Stimulated activated naive CD4-positive, alpha-beta T cell (primary cell): Measurements from ENCODE around the gene AQP9.
"Not testable (repeated sequence)": the region's sequence is repeated elsewhere in the genome, so short reads cannot be mapped to it uniquely, and the experiment has no call there.

Source experiments
- DNase-seq, 6 experiments: peaks; one replicate each; lab custom pipeline; 2025; lab: John Stamatoyannopoulos, UW

The AQP9 gene

DNA sequence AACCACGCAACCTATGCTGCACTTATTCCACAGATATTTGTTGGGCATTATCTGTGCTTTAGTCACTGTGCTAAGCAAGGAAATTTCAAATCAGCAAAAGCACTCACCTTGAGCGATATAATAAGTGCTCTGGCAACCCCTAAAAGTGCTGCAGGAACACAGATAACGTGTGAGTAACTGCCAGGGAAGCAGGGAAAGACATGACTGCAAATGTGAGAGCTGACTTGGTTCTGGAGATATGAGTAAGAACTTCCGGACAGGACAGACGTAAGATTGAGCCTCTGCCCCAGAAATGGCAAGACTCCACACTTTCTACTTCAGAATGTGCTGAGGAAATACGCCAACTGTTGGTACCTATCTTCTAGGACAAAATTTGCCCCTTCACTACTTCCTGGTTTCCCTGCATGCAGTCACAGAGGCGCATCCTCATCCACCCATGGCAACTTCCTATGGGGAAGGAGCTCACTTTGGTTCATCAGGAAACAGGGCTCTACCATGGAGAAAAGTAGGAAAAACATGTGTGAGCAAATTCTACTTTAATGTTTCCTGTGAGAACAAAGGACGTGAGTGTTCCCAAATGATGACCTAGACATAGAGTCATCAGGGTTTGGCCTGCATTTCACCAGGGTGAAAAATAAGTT is 41.7 kb downstream of the AQP9 start:
- DNase-seq: no peak

GRCh38 chr15:58182460-58183163 is 44.4 kb downstream of the AQP9 start:
- DNase-seq: peak in 1 of 6 experiments; percentile 1

DNA sequence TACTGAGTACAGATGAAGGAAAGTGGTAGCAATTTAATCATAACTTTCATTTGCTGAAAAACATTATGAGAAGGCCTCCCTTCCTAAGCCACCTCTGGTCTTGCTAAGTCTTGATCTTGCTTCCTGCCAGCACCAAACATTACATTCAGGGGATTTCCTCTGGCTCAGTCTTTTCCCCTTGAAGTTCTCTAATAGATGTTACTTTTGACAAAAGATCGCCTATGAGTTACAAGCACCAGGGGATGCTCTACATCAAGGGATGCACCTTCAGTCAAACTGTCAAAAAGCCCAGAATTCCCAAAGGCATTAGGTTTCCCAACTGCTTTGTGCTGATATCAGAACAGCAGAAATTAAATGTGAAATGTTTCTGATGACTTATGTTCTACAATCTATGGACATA is 47.3 kb downstream of the AQP9 start:
- peak in 1 of 6 experiments; percentile 4 for DNase-seq

GRCh38 chr15:58189148-58189811 is 51.1 kb downstream of the AQP9 start:
- no peak for DNase-seq

DNA sequence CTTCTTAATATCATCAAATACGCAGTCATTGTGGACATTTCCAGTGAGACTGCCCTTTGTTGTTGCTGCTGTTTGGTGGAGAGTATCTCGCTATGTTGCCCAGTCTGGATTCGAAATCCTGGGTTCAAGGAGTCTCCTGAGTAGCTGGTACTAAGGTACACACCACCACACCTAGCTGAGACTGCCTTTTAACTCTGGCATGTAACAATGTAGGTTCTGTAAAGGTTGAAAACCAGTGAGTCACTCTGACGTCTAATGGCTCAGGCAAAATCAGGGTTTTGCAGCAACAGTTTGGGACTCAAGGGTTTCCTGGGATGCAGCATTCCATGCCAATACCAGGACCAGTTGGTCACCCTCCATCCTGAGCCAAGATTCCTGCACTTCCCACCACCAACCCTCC is 52.2 kb downstream of the AQP9 start:
- DNase-seq: no peak

- not testable (repeated sequence) for DNase-seq
These were observed 55.5 kb downstream of the AQP9 start for GRCh38 chr15:58193636-58194035.

- no peak for DNase-seq
These were observed 62.6 kb downstream of the AQP9 start for GRCh38 chr15:58200739-58201138.

DNA sequence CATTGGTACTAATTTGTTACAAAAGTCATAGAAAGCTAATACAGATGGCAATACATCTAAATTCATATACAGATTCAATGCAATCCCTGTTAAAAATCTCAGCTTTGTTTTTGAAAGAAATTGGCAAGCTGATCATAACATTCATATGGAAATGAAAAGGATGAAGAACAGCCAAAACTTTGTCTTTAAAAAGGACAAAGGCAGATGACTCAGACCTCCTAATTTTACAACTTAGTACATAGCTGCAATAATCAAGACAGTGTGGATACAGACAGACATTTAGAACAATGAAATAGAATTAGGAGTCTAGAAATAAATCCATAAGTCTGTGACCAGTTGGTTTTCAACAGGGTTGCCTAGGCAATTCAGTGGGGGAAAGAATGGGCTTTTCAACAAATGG is 63.3 kb downstream of the AQP9 start:
- DNase-seq: no peak

GRCh38 chr15:58203537-58203936 is 65.4 kb downstream of the AQP9 start:
- DNase-seq: no peak

DNA sequence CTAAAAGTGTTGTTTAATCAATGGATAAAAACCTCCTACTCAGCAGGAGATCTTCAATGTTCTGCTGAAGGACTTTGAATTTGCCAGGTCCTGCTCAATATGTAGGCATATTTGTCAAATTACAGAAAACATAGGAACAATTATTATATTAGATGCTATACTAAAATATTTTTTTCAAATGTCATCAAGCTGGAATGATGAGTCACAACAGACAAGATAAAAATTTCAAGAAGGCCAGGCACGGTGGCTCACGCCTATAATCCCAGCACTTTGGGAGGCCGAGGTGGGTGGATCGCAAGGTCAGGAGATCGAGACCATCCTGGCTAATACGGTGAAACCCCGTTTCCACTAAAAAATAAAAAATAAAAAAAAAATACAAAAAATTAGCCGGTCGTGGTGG is 68.0 kb downstream of the AQP9 start:
- no peak for DNase-seq

- DNase-seq: not testable (repeated sequence)
These were observed 70.0 kb downstream of the AQP9 start for GRCh38 chr15:58208217-58208616.

DNA sequence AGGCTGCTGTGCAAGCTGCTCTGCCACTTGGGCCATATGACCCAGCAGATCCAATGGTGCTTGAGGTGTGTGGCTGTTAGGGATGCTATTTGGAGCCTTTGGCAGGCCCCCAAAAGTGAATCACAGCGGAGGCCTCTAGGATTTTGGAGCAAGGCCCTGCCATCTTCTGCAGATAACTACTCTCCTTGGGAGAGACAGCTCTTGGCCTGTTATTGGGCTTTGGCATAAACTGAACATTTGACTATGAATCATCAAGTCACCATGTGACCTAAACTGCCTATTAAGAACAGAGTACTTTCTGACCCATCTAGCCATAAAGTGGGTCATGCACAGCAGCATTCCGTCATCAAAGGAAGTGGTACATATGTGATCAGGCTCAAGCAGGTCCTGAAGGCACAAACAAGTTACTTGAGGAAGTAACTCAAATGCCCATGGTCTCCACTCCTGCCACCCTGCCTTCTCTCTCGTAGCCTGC is 70.9 kb downstream of the AQP9 start:
- DNase-seq: not testable (repeated sequence)

DNA sequence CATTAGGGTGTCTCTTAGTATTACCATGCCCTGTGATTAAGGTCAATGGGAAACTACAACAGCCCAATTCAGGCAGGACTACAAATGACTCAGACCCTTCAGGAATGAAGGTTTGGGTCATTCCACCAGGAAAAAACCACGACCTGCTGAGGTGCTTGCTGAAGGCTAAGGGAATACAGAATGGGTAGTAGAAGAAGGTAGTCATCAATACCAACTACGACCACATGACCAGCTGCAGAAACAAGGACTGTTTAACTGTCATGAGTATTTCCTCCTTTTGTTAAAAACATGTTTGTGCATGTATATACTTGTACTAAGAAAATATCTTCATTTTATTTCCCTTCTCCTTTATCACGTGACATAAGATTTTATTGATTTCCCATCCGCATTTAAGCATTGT is 71.8 kb downstream of the AQP9 start:
- DNase-seq: not testable (repeated sequence)

DNA sequence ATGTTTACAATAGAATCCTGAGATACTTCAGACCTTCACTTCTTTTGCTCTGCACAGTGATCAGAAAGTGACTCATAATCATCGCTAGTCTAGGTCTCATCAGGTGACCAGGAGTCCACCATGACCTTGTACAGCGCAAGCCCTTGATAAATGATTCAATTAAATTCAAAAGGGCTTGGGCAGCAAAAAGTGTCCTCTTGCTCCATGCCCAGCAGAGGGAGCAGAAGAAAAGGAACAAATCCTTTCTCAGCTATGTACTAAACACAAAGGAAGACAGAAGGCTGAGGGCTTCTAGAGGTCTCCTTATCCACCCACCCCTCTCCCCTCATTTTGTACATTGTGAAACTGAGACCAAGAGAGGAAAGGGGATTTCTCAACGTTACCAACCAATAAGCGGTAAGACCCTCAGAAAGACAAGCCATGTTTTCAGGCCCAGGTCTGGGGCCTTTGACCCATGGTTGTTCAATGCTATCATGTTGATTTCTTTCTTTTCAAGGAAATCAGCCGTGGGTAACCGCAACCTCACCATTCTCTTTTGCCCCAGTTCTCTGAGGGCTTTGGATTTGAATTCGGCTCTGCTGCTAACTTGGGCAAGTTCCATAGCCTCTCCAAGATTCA is 74.8 kb downstream of the AQP9 start:
- DNase-seq: no peak

DNA sequence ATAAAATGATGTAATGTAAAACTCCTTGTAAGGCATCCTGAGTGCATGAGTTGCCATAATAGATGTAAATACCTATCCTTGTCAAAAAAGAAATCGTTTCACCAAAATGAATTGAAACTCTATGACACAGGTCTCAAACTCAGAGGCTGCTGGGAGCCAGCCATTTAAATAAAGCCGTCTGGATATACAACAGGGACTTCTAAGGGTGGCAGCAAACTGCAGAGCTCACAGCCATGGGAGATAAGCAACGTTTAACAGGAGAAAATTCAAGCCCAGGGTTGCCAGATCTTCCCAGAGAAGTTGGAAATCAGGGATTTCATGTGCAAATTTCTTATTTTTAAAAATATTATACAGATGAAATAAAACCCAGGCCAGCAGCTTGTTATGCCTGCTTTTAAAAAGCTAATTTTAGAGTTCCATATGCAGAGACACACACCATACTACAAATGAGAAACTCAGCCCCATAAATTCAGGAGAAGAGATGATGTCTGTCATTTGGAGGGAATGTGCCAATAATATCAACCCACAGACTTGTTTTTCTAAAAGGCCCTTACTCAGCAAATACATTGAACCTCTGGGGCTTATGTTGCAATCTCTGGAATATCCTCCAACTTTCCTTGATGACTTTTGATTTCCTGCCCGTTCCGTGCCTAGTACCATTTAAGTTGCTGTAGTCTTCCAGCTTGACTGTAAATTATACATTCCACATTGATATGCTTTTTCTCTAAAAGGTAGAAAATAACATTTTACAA is 75.6 kb downstream of the AQP9 start:
- DNase-seq: no peak

GRCh38 chr15:58214591-58215340 is 76.6 kb downstream of the AQP9 start:
- DNase-seq: no peak

DNA sequence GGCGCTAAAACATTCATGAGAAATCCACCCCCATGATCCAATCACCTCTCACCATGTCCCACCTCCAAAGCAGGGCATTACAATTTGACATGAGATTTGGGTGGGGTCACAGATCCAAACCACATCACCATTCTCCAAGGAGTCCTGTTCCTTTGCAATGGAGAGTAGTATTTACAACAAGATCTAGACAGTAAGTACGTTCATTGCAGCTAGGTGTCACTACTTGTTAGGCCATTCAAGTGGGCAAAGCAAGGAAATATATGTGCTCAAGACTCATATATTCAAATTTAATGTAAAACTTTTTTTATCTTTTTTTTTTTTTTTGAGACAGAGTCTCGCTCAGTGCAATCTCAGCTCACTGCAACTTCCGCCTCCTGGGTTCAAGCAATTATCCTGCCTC is 79.3 kb downstream of the AQP9 start:
- DNase-seq: no peak

DNA sequence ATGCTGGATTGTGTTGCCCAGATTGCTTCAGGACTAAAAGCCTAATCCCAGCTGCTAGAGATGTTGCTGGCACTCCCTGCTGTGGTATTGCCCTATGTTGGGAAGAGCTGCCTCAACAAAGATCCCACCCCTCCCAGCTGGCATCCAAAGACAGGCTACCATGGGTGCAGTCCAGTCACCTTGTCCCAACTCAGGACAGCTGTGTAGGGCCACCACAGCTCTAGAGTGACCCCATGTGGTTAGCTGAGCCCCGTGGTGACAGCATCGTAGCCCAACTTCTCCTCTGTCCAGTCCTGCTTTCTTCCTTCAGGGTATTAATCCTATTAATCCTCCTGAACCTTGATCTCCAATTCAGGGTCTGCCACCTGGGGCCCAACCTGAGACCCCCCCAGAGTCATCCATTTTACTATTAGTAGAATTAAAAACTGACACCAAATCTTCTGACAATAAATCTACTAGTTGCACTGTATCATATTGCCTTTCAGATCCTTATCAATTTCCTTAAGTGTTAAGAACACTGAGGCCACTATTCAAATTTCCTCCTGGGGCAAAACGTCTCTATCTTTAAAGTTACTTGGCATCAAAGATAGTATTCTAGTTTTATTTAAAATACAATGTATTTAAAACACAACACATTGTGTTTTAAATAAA is 83.5 kb downstream of the AQP9 start:
- no peak for DNase-seq

GRCh38 chr15:58222679-58223078 is 84.5 kb downstream of the AQP9 start:
- no peak for DNase-seq

GRCh38 chr15:58223432-58223831 is 85.3 kb downstream of the AQP9 start:
- DNase-seq: no peak

GRCh38 chr15:58224068-58224467 is 85.9 kb downstream of the AQP9 start:
- no peak for DNase-seq
